Measurements from ENCODE around the gene MYT1. TPM values are rescaled to one million over a fixed set of nuclear protein-coding genes. Genes with fewer than 3 reads are reported as not detected.

The MYT1 gene
- total RNA-seq, 1 donor from 2014 or later: not detected

DNA sequence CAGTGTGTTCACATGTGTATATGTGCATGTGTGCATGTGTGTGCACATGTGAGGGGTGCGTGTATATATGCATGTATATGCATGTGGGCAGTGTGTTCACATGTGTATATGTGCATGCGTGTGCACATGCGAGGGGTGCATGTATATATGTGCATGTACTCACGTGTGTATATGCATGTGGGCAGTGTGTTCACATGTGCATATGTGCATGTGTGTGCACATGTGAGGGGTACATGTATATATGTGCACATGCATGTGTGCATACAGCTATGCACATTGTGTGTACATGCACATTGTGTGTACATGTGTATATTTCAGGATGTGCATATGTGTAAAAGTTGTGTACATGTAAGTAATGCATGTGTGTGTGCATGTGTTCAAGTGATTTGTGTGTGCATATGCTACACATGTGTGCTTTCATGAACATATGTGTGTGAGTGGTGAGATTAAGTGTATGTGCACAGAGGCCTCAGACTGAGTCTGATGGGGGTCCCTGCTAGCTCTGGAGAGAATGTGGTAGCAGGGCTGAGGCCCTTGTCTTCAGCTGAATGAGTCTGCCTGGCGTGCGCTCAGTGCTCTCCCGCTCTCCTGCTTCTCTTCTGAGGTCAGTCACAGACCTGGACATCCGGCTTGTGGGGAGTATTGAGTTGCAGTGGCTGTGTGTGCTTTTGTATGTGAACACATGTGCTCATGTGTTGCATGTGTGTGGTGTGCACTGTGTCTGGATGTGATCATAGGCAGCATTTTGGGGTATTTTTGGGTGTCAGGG lies 19.9 kb upstream of the MYT1 start:
- no peak for DNase-seq (ENCODE audit: low read depth)
- no peak overlapping the region for H3K4me3 ChIP-seq (ENCODE audit: low read depth, low read length)
- peaks cover 4% of the 10 kb centered on the region for H3K27me3 ChIP-seq (ENCODE audit: control insufficient read depth, insufficient read depth, low read length)
- no peaks in the 10 kb centered on the region for H3K36me3 ChIP-seq (ENCODE audit: control insufficient read depth, insufficient read depth, low read length)
- TF ChIP-seq, protein P1, sequence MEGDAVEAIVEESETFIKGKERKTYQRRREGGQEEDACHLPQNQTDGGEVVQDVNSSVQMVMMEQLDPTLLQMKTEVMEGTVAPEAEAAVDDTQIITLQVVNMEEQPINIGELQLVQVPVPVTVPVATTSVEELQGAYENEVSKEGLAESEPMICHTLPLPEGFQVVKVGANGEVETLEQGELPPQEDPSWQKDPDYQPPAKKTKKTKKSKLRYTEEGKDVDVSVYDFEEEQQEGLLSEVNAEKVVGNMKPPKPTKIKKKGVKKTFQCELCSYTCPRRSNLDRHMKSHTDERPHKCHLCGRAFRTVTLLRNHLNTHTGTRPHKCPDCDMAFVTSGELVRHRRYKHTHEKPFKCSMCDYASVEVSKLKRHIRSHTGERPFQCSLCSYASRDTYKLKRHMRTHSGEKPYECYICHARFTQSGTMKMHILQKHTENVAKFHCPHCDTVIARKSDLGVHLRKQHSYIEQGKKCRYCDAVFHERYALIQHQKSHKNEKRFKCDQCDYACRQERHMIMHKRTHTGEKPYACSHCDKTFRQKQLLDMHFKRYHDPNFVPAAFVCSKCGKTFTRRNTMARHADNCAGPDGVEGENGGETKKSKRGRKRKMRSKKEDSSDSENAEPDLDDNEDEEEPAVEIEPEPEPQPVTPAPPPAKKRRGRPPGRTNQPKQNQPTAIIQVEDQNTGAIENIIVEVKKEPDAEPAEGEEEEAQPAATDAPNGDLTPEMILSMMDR (IDR thresholded peaks at IDR 0.05; ENCODE audit: insufficient read depth, low read length, poor library complexity, severe bottlenecking): no peak

DNA sequence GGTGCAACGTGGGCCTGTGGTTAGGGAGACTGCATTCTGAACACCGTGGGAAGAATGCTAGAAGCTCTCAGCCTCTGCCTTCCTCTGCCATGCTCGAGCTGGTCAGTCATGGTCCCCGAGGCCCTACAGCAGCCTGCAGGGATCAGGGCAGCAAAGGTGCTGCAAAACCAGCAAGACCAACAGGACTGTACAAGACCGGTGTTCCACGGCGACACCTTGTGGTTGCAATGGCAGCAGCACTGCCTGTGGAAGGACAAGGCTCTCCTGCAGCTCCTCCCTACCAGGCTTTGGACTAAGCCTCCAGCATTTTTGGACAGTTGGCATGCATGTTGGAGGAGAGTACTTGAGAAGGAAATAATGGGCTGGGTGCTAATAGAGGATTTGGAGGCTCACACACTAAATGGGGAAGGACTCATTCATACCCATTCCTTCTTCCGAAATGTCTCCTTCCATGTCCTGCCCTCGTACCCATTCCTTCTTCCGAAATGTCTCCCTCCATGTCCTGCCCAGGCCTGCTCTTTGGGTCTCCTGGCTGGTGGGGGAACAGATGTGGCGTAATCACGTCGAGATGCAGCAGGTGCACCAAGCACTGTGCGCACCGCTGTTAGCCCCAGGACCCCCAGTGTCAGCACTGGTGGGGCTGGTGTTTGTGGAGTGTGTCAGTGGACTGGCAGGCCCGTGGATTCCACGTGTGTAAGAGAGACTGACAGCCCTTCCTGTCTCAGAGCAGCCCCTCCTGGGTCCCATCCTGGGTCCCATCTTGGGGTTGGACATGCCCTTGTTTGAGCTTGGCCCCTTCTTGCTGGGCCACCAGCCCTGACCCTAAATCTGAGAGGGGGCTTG lies 18.6 kb upstream of the MYT1 start:
- DNase-seq (ENCODE audit: low read depth): no peak
- H3K27me3 ChIP-seq (ENCODE audit: control insufficient read depth, insufficient read depth, low read length): peaks cover 1% of the 10 kb centered on the region
- H3K4me3 ChIP-seq (ENCODE audit: low read depth, low read length): no peak overlapping the region
- no peaks in the 10 kb centered on the region for H3K36me3 ChIP-seq (ENCODE audit: control insufficient read depth, insufficient read depth, low read length)
- TF ChIP-seq, protein P1 (IDR thresholded peaks at IDR 0.05; ENCODE audit: insufficient read depth, low read length, poor library complexity, severe bottlenecking): peak; percentile 18

DNA sequence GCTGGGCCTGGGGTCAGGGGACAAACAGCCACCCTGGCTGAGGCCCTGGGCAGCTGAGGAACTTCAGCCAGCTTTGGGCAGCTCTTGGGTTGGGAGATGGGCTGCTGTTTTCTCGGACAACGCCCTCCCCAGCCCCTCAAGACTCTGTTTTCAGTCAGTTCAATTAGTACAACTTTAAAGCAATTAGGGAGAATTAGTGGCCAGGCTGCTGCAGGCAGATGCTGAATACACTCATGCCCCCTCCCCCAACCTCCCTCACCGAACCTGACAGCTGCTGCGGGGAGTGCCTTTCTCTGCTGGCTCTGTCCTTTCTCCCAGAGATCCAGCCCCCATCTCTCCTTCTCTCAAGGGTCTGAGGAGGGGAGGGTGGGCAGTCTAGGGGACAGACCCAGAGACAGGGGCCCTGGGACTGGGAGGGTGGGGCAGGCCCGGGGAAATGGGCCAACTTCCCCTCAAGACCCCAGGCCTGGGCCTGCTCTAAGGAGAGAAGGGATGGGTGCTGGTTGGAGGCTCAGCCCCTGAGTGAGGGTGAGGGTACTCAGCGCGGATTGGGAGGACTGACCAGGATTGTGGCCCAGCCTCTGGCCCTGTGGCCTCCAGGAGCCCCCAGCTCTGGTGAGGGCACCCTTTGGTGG lies 17.8 kb upstream of the MYT1 start:
- TF ChIP-seq, protein P1 (IDR thresholded peaks at IDR 0.05; ENCODE audit: insufficient read depth, low read length, poor library complexity, severe bottlenecking): no peak
- Histone ChIP-seq H3K36me3 (ENCODE audit: control insufficient read depth, insufficient read depth, low read length) (no peaks in the 10 kb centered on the region), H3K4me3 (ENCODE audit: low read depth, low read length) (no peak overlapping the region), H3K27me3 (ENCODE audit: control insufficient read depth, insufficient read depth, low read length) (no peaks in the 10 kb centered on the region)
- no peak for DNase-seq (ENCODE audit: low read depth)

DNA sequence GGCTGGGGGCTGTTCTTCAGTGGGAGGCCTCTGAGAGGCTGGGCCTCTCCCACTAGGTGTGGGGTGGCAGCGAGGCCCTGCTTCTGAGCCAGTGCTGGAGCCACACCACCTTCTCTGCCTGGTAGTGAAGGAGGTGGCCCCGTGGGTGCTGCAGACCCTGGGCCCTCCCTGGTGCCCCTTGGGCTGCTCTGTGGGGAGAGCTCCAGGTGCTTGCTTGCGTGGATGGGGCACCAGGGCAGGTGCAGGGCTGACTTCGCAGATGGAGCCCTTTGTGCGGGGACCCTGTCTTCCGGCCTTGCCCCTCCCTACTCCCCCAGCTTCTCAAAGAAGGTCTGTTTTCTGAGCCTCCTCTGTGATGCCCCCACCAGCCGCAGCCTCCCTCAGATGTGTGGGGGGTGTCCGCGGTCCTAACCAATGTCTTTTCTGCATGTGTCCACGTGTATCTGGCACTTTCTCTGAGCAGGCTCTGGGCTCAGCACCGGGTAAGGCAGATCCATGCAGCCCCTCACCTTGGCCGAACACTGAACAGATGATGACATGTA lies 17.2 kb upstream of the MYT1 start:
- no peak for DNase-seq (ENCODE audit: low read depth)
- H3K27me3 ChIP-seq (ENCODE audit: control insufficient read depth, insufficient read depth, low read length): no peaks in the 10 kb centered on the region
- TF ChIP-seq, protein P1 (IDR thresholded peaks at IDR 0.05; ENCODE audit: insufficient read depth, low read length, poor library complexity, severe bottlenecking): no peak

DNA sequence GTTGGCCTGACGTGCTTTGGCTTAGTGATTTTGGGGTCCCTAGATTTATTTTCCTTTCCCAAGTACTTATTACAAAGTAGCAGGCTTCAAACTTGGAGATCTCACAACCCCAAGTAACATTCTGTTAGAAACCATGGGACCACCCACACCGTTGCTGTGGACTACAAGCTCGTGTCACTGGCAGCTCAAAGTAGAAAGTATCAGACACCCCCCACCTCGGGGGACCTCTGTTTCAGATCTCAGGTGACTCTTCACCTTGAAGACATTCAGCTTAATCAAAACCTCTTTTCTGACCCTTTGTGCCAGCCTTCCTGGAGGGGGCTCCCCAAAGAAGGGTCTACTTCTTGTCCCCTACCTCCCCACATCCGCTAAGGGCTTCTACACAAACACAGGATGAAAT lies 15.7 kb upstream of the MYT1 start:
- H3K4me3 ChIP-seq (ENCODE audit: low read depth, low read length): no peak overlapping the region
- no peaks in the 10 kb centered on the region for H3K36me3 ChIP-seq (ENCODE audit: control insufficient read depth, insufficient read depth, low read length)
- no peak for DNase-seq (ENCODE audit: low read depth)
- peaks cover 2% of the 10 kb centered on the region for H3K27me3 ChIP-seq (ENCODE audit: control insufficient read depth, insufficient read depth, low read length)
- TF ChIP-seq, protein P1 (IDR thresholded peaks at IDR 0.05; ENCODE audit: insufficient read depth, low read length, poor library complexity, severe bottlenecking): no peak

More for the DNA sequence above, 17.2 kb upstream of the MYT1 start:
- Histone ChIP-seq H3K36me3 (ENCODE audit: control insufficient read depth, insufficient read depth, low read length) (no peaks in the 10 kb centered on the region), H3K4me3 (ENCODE audit: low read depth, low read length) (no peak overlapping the region)
